Measurements from ENCODE around the gene SLC18B1.

The SLC18B1 gene

DNA sequence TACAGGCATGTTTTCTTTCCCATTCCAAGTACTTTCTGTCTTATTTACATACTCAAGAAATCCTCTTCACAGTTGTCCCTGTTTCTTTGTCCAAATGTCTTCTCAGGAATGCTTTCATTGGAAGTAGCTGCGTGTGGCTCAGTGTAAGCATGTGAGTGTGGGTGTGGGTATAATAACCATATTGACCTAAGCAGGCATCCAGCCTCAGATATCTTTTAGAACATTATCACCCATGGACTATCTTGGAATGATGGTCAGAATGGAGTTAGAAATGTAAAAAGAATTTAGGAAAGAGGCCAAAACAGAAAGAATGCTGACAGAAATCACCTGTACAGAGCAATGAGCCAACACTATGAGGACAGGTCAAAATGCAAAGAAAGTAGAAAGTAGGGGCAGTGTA, 57.2 kb downstream of the SLC18B1 start:
- DNase-seq, result no peak

DNA sequence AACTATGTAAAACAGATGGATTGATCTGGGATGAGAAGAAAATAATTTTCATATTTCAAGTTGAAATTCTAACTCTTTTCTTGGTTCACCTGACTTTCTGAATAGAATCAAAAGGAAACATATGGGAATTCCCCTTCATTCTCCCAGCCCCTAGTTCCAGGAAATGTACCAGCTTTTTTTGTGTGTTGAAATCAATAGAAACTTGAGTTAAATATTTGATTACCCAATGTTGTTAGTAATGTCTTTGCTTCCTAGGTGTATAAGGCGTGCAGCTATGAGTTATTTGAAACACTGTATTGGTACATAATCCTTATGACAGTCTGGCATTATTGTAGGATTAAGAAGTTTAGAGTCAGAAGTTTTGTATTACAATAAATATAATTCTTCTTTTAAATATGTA, 62.2 kb downstream of the SLC18B1 start:
- DNase-seq, result no peak

DNA sequence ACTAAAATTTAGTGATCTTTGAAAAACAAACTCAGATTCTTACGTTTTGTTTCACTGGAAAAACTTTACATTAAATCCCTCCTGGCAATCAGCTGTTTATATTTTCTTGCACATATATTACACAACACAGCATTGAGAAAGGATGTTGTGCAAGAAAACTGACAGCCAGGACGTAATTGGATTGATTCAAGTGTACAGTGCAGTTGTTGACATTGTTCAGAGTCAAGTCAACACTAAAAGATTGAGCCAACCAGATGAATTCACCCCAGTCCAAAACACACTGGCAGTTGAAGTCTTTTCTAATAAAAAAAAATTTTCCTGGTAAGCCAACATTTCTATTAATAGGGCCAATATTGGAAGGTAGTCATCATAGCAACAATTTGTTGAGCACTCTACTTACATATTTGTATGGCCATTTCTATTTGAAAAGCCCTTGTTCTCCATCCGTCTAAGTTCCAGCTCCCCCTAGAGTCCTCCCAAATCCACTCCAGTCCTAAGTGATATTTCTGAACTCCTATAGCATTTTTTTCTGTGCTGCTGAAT, 63.7 kb downstream of the SLC18B1 start:
- DNase-seq, result no peak

DNA sequence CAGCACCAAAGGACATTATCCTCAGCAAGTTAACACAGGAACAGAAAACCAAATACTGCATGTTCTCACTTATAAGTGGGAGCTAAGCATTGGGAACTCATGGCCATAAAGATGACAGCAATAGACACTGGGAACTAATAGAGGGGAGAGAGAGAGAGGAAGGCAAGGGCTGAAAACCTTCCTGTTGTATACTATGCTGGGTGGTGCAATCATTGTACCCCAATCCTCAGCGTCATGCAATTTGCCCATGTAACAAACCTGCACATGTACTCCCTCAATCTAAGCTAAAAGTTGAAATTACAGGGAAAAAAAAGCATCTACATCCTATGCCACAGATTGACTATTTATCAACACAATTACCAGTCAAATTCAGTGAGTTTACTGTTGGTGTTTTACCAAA, 64.6 kb downstream of the SLC18B1 start:
- no peak for DNase-seq

DNA sequence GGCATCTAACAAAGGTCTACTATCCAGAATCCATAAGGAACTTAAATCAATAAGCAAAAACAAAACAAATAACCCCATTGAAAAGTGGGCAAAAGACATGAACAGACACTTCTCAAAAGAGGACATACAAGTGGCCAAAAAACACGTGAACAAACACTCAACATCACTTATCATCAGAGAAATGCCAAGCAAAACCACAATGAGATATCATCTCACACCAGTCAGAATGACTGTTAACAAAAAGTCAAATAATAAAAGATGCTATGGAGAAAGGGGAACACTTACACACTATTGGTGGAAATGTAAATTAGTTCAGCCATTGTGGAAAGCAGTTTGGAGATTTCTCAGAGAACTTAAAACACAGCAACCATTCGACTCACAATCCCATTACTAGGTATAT, 65.2 kb downstream of the SLC18B1 start:
- no peak for DNase-seq

DNA sequence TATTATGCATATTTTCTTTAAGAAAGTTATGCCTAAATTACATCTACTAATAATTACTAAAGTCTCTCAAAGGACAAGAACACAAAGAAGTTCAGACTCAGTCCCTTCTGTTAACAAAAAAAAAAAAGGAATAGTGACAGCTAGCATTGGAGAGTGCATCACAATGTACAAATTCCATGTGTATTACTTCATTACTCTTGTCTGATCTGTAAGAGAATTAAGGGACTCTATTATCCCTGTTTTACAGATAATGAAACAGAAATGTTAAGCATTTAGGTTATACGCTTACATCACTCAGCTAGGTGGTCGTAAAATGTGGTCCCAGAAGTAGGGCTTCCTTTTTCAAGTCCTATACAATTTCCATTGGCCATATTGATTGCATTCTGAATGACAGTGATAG, 67.4 kb downstream of the SLC18B1 start:
- no peak for DNase-seq

DNA sequence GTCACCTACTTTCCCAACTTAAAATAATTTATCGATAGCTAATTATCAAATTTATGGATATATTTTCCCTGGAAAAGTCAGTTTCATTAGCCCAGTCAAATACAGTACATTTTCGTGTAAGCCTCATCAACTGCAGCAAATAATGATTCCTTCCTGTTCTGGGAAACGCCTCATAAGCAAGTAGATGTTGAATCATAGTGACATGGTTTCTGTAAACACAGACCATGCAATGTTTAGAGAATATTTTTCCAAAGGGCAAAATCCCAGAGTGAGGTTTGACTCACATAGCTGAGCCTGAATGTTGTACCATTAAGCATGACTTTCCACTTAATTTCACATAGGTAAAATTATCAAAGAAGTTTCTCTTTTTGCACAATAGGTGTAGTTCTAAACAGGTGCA, 67.9 kb downstream of the SLC18B1 start:
- DNase-seq, result no peak

DNA sequence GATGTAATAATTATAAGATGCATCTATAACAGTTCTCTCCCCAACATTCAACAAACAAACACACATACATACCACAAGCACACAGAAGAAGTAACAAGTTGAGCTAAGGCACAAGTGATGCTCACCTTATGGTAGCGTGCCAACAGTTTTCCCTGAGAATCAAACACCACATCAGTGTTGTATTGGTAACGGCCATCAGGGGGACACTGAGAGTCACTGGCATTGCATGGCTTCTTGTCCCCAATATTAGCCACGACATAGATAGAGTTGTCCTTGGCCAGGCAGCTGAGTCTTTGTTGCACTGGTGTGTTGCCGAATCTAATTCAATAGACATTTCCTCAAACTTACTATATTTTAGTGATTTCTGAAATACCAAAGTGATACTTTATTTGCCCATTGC, 69.8 kb downstream of the SLC18B1 start:
- DNase-seq, result no peak

DNA sequence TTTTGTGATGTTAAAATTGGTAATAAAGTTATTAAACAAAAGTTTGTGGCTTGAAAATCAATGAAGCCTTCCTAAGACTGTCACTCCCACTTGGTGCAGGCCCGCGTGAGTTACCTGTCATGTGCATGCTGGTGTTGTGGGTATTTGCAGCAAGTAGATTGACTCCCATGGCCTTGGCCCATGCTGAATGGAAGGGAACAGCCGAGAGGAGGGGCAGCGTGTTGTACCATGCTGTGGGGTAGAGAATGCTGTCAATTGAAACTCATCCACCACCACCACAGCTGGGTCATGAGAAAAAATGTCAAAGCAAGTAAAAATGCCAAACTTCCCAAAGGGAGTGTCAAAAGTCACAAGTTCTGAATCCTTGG, 71.8 kb downstream of the SLC18B1 start:
- DNase-seq, result no peak

DNA sequence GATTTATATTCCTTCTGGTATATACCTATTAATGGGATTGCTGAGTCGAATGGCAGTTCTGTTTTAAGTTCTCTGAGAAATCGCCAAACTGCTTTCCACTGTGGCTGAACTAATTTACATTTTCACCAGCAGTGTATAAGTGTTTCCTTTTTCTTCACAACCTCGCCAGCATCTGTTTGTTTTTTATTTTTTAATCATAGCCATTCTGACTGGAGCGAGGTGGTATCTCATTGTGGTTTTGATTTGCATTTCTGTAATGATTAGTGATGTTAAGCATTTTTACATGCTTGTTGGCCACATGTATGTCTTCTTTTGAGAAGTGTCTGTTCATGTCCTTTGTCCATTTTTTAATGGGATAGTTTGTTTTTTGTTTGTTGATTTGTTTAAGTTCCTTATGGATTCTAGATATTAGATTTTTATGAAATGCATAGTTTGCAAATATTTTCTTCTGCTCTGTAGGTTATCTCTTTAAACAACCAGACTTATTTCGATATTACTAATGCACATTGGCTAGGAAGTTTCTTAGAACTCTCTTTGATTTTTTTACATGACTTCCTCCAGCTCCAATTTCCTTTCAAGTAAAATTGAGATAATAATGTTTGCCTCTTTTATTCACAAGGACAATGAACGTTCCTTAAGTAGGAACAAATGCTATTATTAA, 72.4 kb downstream of the SLC18B1 start:
- DNase-seq, result no peak

DNA sequence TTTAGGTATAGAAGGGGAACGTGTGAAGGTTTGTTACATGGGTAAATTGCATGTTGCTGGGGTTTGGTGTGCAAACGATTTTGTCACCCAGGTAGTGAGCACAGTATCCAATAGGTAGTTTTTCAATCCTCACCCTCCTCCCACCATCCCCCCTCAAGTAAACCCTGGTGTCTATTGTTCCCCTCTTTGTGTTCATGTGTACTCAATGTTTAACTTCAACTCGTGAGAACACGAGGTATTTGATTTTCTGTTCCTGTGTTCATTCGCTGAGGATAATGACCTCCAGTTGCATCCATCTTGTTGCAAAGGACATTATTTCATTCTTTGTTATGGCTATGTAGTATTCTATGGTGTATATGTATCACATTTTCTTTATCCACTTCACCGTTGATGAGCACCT, 73.0 kb downstream of the SLC18B1 start:
- no peak for DNase-seq

DNA sequence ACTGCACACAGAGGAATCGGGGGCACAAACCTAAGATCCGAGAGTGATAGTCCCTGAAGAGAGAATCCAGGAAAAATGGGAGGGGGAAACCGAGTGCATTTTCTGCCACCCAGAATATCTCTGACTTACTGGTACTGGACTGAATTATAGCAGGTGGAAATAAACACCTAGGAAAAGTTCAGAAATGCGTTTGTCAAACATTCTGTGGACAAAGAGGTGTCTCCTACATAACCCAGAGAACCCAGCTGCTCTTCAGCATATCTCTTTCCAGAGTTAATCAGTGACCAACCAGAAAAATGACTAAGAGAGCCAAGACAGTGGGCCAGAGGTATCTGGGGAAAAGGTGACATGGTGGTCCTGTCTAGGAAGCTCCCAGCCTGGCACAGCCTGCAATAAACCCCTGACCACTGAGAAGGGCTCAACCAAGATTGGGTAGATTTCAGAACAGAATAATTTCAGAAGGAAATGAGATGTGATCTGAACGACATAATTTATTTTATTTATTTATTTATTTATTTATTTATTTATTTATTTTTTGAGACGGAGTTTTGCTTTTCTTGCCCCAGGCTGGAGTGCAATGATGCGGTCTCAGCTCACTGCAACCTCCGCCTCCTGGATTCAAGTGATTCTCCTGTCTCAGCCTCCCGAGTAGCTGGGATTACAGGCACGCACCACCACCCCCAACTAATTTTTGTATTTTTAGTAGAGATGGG, 78.5 kb downstream of the SLC18B1 start:
- DNase-seq, result no peak

Measured in stimulated activated naive CD4-positive, alpha-beta T cell treated with Interleukin-2 at 50 U/mL for 16 hours (primary cell).